GM18907 (cell line): ENCODE measurements around the gene ACACB.

ENCODE experiments used
- ATAC-seq: cut with Tn5 transposase; IDR thresholded peaks from one replicate; pipeline ENCODE4 v1.9.1; 2021; ENCODE audit warnings: mild to moderate bottlenecking, moderate library complexity; ENCODE audit not compliant: unreplicated experiment

ACACB gene

GRCh38 chr12:109115758-109116610, at the start of gene ACACB:
TSS of gene ACACB (plus strand) at chr12:109116587. CDS start at chr12:109139406, 22,819 bp downstream.
- ATAC-seq = no peak

- ATAC-seq = no peak
Observed at GRCh38 chr12:109069307-109070271, 46.8 kb upstream of the ACACB start.

- ATAC-seq = no peak
Observed at GRCh38 chr12:109074866-109075265, 41.5 kb upstream of the ACACB start.

GRCh38 chr12:109082751-109083150, 33.6 kb upstream of the ACACB start:
- ATAC-seq = no peak

- ATAC-seq = no peak
Observed at GRCh38 chr12:109084425-109084824, 32.0 kb upstream of the ACACB start.

GRCh38 chr12:109085590-109085989, 30.8 kb upstream of the ACACB start:
- ATAC-seq = no peak

- ATAC-seq = no peak
Observed at GRCh38 chr12:109087250-109087649, 29.1 kb upstream of the ACACB start.

GRCh38 chr12:109088818-109089217, 27.6 kb upstream of the ACACB start:
- no peak for ATAC-seq

- ATAC-seq = no peak
Observed at GRCh38 chr12:109089683-109090082, 26.7 kb upstream of the ACACB start.

GRCh38 chr12:109092497-109093021, 23.8 kb upstream of the ACACB start:
- no peak for ATAC-seq

GRCh38 chr12:109093022-109093918, 23.1 kb upstream of the ACACB start, which contains the start of gene ALKBH2:
TSS of gene ALKBH2 (minus strand) at chr12:109093472. CDS start at chr12:109092786, 686 bp downstream.
- peak; percentile 60 for ATAC-seq

GRCh38 chr12:109097140-109097434, 19.3 kb upstream of the ACACB start:
- no peak for ATAC-seq

- peak; percentile 89 for ATAC-seq
Observed at GRCh38 chr12:109097435-109098182, 18.8 kb upstream of the ACACB start, which contains the start of gene UNG. TSS of gene UNG (plus strand) at chr12:109097597. CDS start at chr12:109097680, 83 bp downstream.

GRCh38 chr12:109098183-109098604, 18.2 kb upstream of the ACACB start:
- peak; percentile 38 for ATAC-seq

GRCh38 chr12:109098651-109099050, 17.7 kb upstream of the ACACB start:
- no peak for ATAC-seq

- ATAC-seq = no peak
Observed at GRCh38 chr12:109099431-109100020, 16.9 kb upstream of the ACACB start.

GRCh38 chr12:109100741-109101140, 15.6 kb upstream of the ACACB start:
- no peak for ATAC-seq

GRCh38 chr12:109102491-109102890, 13.9 kb upstream of the ACACB start:
- ATAC-seq = no peak

- no peak for ATAC-seq
Observed at GRCh38 chr12:109105176-109105575, 11.2 kb upstream of the ACACB start.
